Upper lobe of left lung (tissue), 6 donors: Measurements from ENCODE around the gene NAT14. TPM values are rescaled to one million over a fixed set of nuclear protein-coding genes. Genes with fewer than 3 reads are reported as not detected.

Source experiments
- ATAC-seq, 2 donors: fragments of 200-7000 bp; cut with Tn5 transposase; one replicate each; pipeline ENCODE4 v1.9.1; 2022; ENCODE audit warnings: mild to moderate bottlenecking in 2 of 2, moderate library complexity in 2 of 2; ENCODE audit not compliant: low FRiP score in 2 of 2
- DNase-seq, 2 donors: peaks; one replicate each; pipeline ENCODE4 v3.0.0-alpha.2; 2019 to 2020
- H3K27ac ChIP-seq, 4 donors: fragments of 200-600 bp; sonication (generic); one replicate each; pipeline ENCODE4 v1.5.1; 2016 to 2019
- H3K27me3 ChIP-seq, 4 donors: fragments of 200-600 bp; sonication (generic); one replicate each; pipeline ENCODE4 v1.5.1; 2017 to 2019
- H3K36me3 ChIP-seq, 4 donors: fragments of 200-600 bp; sonication (generic); one replicate each; pipeline ENCODE4 v1.5.1; 2016 to 2019
- H3K4me1 ChIP-seq, 4 donors: fragments of 200-600 bp; sonication (generic); one replicate each; pipeline ENCODE4 v1.5.1; 2018 to 2019
- H3K4me3 ChIP-seq, 4 donors: fragments of 200-600 bp; sonication (generic); one replicate each; pipeline ENCODE4 v1.5.1; 2017 to 2019; ENCODE audit warnings: mild to moderate bottlenecking in 2 of 4, moderate library complexity in 1 of 4
- H3K9me3 ChIP-seq, 4 donors: fragments of 200-600 bp; sonication (generic); one replicate each; pipeline ENCODE4 v1.5.1; 2018 to 2019
- CTCF ChIP-seq, 6 experiments: fragments of 450-650 bp in 4 of 6; fragments of 200-600 bp in 2 of 6; sonication (generic) in 2 of 6; IDR thresholded peaks; one replicate each; pipeline ENCODE4 v1.5.1; 2016 to 2019; ENCODE audit warnings: antibody characterized with exemption in 6 of 6
- EP300 ChIP-seq, 4 donors: sonication (generic); formaldehyde crosslinking; IDR thresholded peaks; one replicate each; pipeline ENCODE4 v1.5.1; 2017; ENCODE audit warnings: antibody characterized with exemption in 4 of 4, control low read depth in 2 of 4
- POLR2A ChIP-seq, 4 donors: fragments of 450-650 bp; IDR thresholded peaks; one replicate each; pipeline ENCODE4 v1.5.1; 2016 to 2017; ENCODE audit warnings: antibody characterized with exemption in 4 of 4, mild to moderate bottlenecking in 2 of 4
- POLR2AphosphoS5 ChIP-seq, 2 donors: sonication (generic); formaldehyde crosslinking; IDR thresholded peaks; one replicate each; pipeline ENCODE4 v1.5.1; 2017; ENCODE audit warnings: antibody characterized with exemption in 2 of 2
- WGBS, 2 donors: methylation state at CpG; one replicate each; pipeline ENCODE4 v1.1.5; 2017 to 2018; 5-methylcytosine and 5-hydroxymethylcytosine counted together
- total RNA-seq, 6 donors: library from RNA; depleted of rRNA in 4 of 6; stranded (reverse); fragments of >200 nt in 4 of 6; gene quantifications; one replicate each; pipeline versions ENCODE4 v1.1.0 to v1.2.1, GENCODE V29; 2016 to 2021
- donor health status: DM: no; HTN: no; CAD: no; lungs with moderate emphysema.
- donor health status: DM: no; HTN: yes; CAD: no; lungs with severe emphysema.

NAT14 gene
- total RNA-seq, 6 donors from 2014 or later, result 13.1 to 19.2 (median 16.3) TPM

DNA sequence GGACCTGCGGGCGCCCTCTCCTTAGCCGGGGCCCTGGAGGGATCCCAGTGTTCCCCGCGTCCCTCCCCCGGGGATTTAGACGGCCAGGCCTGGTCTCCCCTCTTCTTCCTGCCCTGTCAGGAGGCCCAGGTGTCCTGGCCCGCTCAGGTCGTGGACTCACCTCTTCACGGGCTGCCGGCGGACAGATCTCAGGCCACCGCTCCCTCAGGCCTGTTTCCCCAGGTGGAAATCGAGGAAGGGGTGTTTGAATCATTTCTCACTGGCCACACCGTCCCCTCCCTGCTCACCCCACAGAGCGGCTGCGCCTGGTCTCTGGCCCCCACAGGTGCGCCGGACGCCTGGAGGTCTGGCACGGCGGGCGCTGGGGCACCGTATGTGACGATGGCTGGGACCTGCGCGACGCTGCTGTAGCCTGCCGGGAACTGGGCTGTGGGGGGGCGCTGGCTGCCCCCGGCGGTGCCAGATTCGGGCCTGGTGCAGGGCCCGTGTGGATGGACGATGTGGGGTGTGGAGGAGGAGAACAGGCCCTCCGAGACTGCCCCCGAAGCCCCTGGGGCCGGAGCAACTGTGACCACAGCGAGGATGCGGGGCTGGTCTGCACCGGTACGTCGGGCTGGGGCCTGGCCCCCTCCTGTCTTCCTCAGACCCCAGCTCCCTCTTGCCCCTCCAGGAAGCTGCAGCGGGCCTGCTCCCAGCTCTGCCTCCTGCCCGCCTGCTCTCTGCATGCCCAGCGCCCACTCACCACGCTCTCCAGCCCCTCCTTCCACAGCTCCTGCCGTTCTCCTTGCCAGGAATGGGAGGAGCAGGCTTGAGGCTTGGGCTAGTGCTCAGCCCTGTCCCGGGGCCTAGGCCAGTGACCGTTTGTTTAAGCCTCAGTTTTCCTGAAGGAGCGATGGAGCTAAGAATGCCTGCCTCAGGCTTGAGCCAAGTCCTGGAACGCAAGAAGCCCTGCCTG lies 5.8 kb downstream of the NAT14 start:
- Histone ChIP-seq H3K4me3 (no peak overlapping the region), H3K27ac (no peak overlapping the region), H3K36me3 (no peaks in the 10 kb centered on the region), H3K4me1 (peaks cover 17 to 31% (median 25%) of the 10 kb centered on the region in 4 donors), H3K27me3 (peaks cover 0 to 7% (median 0%) of the 10 kb centered on the region in 4 donors), H3K9me3 (no peaks in the 10 kb centered on the region)
- ATAC-seq (no peak), DNase-seq (peak in 1 of 2 donors; percentile 83)
- 83 to 88% methylated on average over 23 to 48 of the region's 52 CpGs for WGBS, 2 donors
- TF ChIP-seq CTCF (IDR thresholded peaks at IDR 0.05), result no peak
- TF ChIP-seq POLR2AphosphoS5 (IDR thresholded peaks at IDR 0.05), result no peak
- no peak for TF ChIP-seq EP300 (IDR thresholded peaks at IDR 0.05)
- TF ChIP-seq POLR2A (IDR thresholded peaks at IDR 0.05), result no peak

DNA sequence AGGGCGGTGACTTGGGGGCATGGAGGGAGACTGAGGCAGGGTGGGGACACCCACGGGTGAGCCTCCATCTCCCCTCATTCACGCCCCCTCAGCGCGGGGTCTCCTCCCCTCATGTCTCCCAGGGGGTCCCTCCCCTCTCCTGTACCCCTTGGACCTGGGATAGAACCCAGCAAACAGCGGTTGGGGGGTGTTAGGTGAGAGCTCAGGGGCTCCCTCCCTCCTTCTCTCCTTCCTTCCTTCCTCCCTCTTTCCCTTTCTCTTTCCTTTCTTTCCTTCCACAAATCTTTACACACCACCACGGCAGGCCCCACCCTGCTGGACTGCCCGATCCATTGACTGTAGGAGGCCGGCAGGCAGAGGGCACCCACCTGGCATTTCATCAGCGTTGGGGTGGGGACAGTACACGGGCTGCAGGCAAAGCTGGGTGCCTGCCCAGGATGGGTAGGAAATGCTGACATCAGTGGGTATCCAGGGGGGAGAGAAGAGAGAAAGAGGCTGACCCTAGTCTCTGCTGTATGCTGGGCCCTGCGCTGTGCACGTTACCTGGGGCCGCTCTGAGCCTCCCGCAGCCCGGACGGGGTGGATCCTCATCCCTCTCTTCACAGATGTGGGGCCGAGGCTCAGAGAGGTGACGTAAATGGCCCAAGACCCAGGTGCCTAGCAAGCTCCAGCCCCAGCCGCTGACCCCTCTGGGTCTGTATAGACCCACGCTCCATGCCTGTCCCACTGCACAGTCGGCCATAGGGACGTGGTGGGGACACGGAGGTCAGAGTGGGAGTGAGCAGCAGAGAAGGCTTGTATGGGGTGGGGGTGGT lies 6.8 kb downstream of the NAT14 start:
- 58 to 81% methylated on average over 14 to 24 of the region's 24 CpGs for WGBS, 2 donors
- Histone ChIP-seq H3K4me3 (no peak overlapping the region), H3K27me3 (peaks cover 0 to 7% (median 0%) of the 10 kb centered on the region in 4 donors), H3K9me3 (no peaks in the 10 kb centered on the region), H3K27ac (no peak overlapping the region), H3K36me3 (no peaks in the 10 kb centered on the region), H3K4me1 (peaks cover 8 to 21% (median 15%) of the 10 kb centered on the region in 4 donors)
- no peak for TF ChIP-seq POLR2A (IDR thresholded peaks at IDR 0.05)
- TF ChIP-seq POLR2AphosphoS5 (IDR thresholded peaks at IDR 0.05), result no peak
- TF ChIP-seq EP300 (IDR thresholded peaks at IDR 0.05), result no peak
- TF ChIP-seq CTCF (IDR thresholded peaks at IDR 0.05), result no peak
- DNase-seq (peak in 1 of 2 donors; percentile 67), ATAC-seq (no peak)

DNA sequence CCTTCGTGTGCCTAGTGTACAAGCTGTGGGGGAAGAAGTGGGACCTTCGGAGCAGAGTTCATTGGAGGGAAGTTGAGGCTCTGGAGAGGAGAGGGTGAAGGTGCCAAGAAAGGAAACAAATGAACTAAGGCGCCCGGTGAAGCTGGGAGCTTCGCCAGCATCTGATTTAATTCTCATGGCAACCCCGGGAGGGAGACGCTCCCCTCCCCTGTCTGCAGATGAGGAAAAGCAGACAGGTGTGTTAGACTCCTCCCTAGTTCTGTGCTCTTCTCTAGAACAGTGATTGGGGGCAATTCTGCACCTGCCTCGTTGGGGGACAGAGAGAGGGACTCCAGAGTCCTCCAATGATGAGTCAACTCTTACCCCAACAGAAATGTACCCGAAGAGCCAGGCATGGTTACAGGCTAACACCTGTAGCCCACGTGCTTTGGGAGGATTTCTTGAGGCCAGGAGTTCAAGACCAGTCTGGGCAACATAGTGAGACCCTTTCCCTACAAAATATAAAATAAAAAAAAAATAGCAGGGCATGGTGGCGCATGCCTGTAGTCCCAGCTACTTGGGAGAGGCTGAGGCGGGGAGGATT lies 7.5 kb downstream of the NAT14 start:
- DNase-seq, result no peak
- no peaks in the 10 kb centered on the region for H3K36me3 ChIP-seq
- H3K9me3 ChIP-seq, result no peaks in the 10 kb centered on the region
- TF ChIP-seq CTCF (IDR thresholded peaks at IDR 0.05) (no peak), POLR2AphosphoS5 (IDR thresholded peaks at IDR 0.05) (no peak), EP300 (IDR thresholded peaks at IDR 0.05) (no peak)
- ATAC-seq, result no peak
- H3K4me1 ChIP-seq, result peaks cover 2 to 14% (median 8%) of the 10 kb centered on the region in 4 donors
- no peak overlapping the region for H3K27ac ChIP-seq
- WGBS, 2 donors, result 45 to 50% methylated on average over 12 of the region's 12 CpGs
- H3K4me3 ChIP-seq, result no peak overlapping the region
- H3K27me3 ChIP-seq, result peaks cover 0 to 7% (median 0%) of the 10 kb centered on the region in 4 donors

DNA sequence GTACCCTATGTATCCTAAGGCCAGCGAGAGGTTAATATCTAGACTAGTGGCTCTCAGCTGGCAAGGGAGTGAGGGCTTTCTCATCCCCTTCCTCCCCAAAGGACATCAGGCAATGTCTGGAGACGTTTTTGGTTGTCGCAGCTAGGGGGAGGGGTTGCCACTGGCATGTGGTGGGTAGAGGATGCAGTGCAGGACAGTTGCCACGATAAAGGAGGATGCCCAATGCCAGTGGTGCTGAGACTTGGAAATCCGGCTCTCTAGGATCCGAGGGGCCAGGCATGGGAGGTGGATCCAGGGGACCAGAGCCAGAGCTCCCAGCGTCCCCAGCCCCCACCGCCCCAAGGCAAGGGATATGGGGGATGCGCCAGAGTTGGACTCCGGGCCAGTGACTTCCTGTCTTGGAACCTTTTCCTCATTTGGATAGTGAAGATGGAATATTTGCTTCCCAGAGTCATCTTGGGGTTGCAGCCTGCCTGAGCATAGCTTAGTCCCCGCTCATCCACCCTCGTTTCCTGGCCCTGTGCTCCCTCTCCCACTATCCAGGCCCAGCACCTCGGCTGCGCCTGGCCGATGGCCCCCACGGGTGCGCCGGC lies 8.2 kb downstream of the NAT14 start:
- Histone ChIP-seq H3K36me3 (no peaks in the 10 kb centered on the region), H3K9me3 (no peaks in the 10 kb centered on the region), H3K4me1 (peaks cover 0 to 7% (median 2%) of the 10 kb centered on the region in 4 donors), H3K27ac (peak overlapping the region in 3 of 4 donors; percentile 58 to 77 (median 72)), H3K4me3 (peak overlapping the region in 1 of 4 donors; percentile 9), H3K27me3 (peaks cover 0 to 7% (median 0%) of the 10 kb centered on the region in 4 donors)
- ATAC-seq, result peak in 1 of 2 donors; percentile 33
- no peak for TF ChIP-seq POLR2AphosphoS5 (IDR thresholded peaks at IDR 0.05)
- TF ChIP-seq EP300 (IDR thresholded peaks at IDR 0.05), result no peak
- TF ChIP-seq POLR2A (IDR thresholded peaks at IDR 0.05), result no peak
- TF ChIP-seq CTCF (IDR thresholded peaks at IDR 0.05), result no peak
- no peak for DNase-seq
- WGBS, 2 donors, result 45 to 49% methylated on average over 12 to 18 of the region's 18 CpGs
